ENCODE measurements around the gene MAD1L1.

Gene MAD1L1

DNA sequence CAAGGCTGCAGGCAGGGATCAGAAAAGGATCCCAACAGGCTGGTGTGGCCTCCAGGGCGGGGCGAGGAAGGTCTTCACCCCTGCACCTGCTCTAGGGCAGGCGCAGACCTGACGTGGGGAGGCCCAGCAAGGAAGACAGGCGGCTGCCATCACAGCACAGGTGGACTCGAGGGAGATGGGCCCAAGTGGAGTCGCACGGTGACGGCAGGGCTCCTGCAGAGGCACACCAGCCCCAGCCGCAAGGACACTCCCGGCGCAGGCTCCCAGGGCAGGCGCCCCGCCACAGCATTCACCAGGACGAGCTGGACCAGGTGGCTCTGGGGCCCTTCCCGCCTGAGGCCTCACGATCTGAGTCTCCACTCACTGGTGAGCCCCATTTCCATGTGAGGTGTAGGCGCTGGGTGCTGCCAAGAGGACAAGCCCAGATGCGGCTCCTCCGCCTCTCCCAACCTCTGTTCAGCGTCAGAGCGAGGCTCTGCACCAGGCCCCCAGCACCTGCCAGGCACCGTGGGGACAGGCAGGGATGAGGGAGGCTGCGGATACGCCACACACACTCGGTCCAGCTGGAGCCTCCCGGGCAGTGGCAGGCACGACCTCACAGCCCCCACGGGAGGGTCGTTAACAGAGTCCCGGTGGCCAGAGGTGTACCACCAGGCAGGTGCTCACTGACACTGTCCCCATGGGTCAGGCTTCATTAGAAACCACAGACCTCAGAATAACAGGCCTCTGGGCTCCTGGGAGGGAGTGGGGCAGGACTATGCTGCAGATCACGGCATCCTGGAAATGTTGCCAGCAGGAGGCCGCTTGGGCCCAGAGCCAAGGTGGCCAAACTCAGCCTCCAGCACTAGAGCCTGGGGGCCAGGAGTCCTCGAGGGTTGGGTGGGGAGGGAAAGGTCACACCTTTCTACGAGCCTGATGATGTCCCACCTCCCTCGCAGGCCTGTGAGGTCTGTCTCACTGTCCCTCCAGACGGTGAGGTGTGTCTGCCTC lies 111.6 kb downstream of the MAD1L1 start:
- H3K4me1 ChIP-seq (ENCODE audit: control insufficient read depth, low read length): peaks cover 11% of the 10 kb centered on the region
- H3K4me3 ChIP-seq (ENCODE audit: low read length): no peak overlapping the region
- H3K36me3 ChIP-seq (ENCODE audit: control insufficient read depth, low read length): peaks cover 13% of the 10 kb centered on the region
- no peaks in the 10 kb centered on the region for H3K27me3 ChIP-seq (ENCODE audit: control insufficient read depth, low read length)
- no peak for TF ChIP-seq EZH2phosphoT487 (IDR thresholded peaks at IDR 0.05; ENCODE audit: borderline replicate concordance, low read length)
- no peaks in the 10 kb centered on the region for H3F3A ChIP-seq (ENCODE audit: control insufficient read depth, insufficient read depth)
- no peaks in the 10 kb centered on the region for H3K9me3 ChIP-seq (ENCODE audit: control insufficient read depth, insufficient read depth, low read length)
- no peaks in the 10 kb centered on the region for H3K9me2 ChIP-seq (replicated peaks; ENCODE audit: control insufficient read depth, low read length)
- no peaks in the 10 kb centered on the region for H3K79me2 ChIP-seq (ENCODE audit: control insufficient read depth, low read length)
- H4K20me1 ChIP-seq (ENCODE audit: control insufficient read depth, insufficient read depth, low read depth, low read length): no peaks in the 10 kb centered on the region
- no peak overlapping the region for H3K4me2 ChIP-seq (ENCODE audit: low read length)
- no peak overlapping the region for H3K27ac ChIP-seq (ENCODE audit: low read depth, low read length)

- Histone ChIP-seq H3K9me2 (replicated peaks; ENCODE audit: control insufficient read depth, low read length) (no peaks in the 10 kb centered on the region), H3F3A (ENCODE audit: control insufficient read depth, insufficient read depth) (no peaks in the 10 kb centered on the region), H3K9me3 (ENCODE audit: control insufficient read depth, insufficient read depth, low read length) (no peaks in the 10 kb centered on the region), H3K27ac (ENCODE audit: low read depth, low read length) (no peak overlapping the region), H3K4me2 (ENCODE audit: low read length) (no peak overlapping the region), H3K27me3 (ENCODE audit: control insufficient read depth, low read length) (no peaks in the 10 kb centered on the region), H3K79me2 (ENCODE audit: control insufficient read depth, low read length) (no peaks in the 10 kb centered on the region), H3K36me3 (ENCODE audit: control insufficient read depth, low read length) (peaks cover 9% of the 10 kb centered on the region; the same call in 1 of the 2 replicates), H3K4me3 (ENCODE audit: low read length) (no peak overlapping the region), H3K4me1 (ENCODE audit: control insufficient read depth, low read length) (peaks cover 11% of the 10 kb centered on the region), H4K20me1 (ENCODE audit: control insufficient read depth, insufficient read depth, low read depth, low read length) (no peaks in the 10 kb centered on the region)
- TF ChIP-seq EZH2phosphoT487 (IDR thresholded peaks at IDR 0.05; ENCODE audit: borderline replicate concordance, low read length) (no peak), CTCF (IDR thresholded peaks at IDR 0.05; ENCODE audit: low read depth, low read length, poor library complexity, severe bottlenecking) (no peak)
Observed at GRCh38 chr7:2120251-2120660, 112.5 kb downstream of the MAD1L1 start.

GRCh38 chr7:2118630-2119190 lies 114.0 kb downstream of the MAD1L1 start:
- Histone ChIP-seq H3K4me3 (ENCODE audit: low read length) (no peak overlapping the region), H3K4me2 (ENCODE audit: low read length) (no peak overlapping the region), H3K4me1 (ENCODE audit: control insufficient read depth, low read length) (peaks cover 12% of the 10 kb centered on the region), H3F3A (ENCODE audit: control insufficient read depth, insufficient read depth) (no peaks in the 10 kb centered on the region), H3K79me2 (ENCODE audit: control insufficient read depth, low read length) (no peaks in the 10 kb centered on the region), H3K36me3 (ENCODE audit: control insufficient read depth, low read length) (peaks cover 8% of the 10 kb centered on the region; the same call in 1 of the 2 replicates), H3K27ac (ENCODE audit: low read depth, low read length) (no peak overlapping the region), H4K20me1 (ENCODE audit: control insufficient read depth, insufficient read depth, low read depth, low read length) (no peaks in the 10 kb centered on the region), H3K27me3 (ENCODE audit: control insufficient read depth, low read length) (no peaks in the 10 kb centered on the region), H3K9me3 (ENCODE audit: control insufficient read depth, insufficient read depth, low read length) (no peaks in the 10 kb centered on the region), H3K9me2 (replicated peaks; ENCODE audit: control insufficient read depth, low read length) (no peaks in the 10 kb centered on the region)
- TF ChIP-seq EZH2phosphoT487 (IDR thresholded peaks at IDR 0.05; ENCODE audit: borderline replicate concordance, low read length) (no peak), CTCF (IDR thresholded peaks at IDR 0.05; ENCODE audit: low read depth, low read length, poor library complexity, severe bottlenecking) (no peak)

GRCh38 chr7:2118056-2118455 lies 114.7 kb downstream of the MAD1L1 start:
- no peaks in the 10 kb centered on the region for H3K9me3 ChIP-seq (ENCODE audit: control insufficient read depth, insufficient read depth, low read length)
- no peaks in the 10 kb centered on the region for H4K20me1 ChIP-seq (ENCODE audit: control insufficient read depth, insufficient read depth, low read depth, low read length)
- peaks cover 6% of the 10 kb centered on the region; the same call in 1 of the 2 replicates for H3K36me3 ChIP-seq (ENCODE audit: control insufficient read depth, low read length)
- peaks cover 19% of the 10 kb centered on the region for H3K4me1 ChIP-seq (ENCODE audit: control insufficient read depth, low read length)
- no peak overlapping the region for H3K4me2 ChIP-seq (ENCODE audit: low read length)
- H3K79me2 ChIP-seq (ENCODE audit: control insufficient read depth, low read length): no peaks in the 10 kb centered on the region
- H3F3A ChIP-seq (ENCODE audit: control insufficient read depth, insufficient read depth): no peaks in the 10 kb centered on the region
- no peaks in the 10 kb centered on the region for H3K9me2 ChIP-seq (replicated peaks; ENCODE audit: control insufficient read depth, low read length)
- H3K27ac ChIP-seq (ENCODE audit: low read depth, low read length): no peak overlapping the region
- TF ChIP-seq CTCF (IDR thresholded peaks at IDR 0.05; ENCODE audit: low read depth, low read length, poor library complexity, severe bottlenecking) (no peak), EZH2phosphoT487 (IDR thresholded peaks at IDR 0.05; ENCODE audit: borderline replicate concordance, low read length) (no peak)
- no peak overlapping the region for H3K4me3 ChIP-seq (ENCODE audit: low read length)
- H3K27me3 ChIP-seq (ENCODE audit: control insufficient read depth, low read length): no peaks in the 10 kb centered on the region
